ENCODE results near the gene PUS10. TPM values are rescaled to one million over a fixed set of nuclear protein-coding genes. Genes with fewer than 3 reads are reported as not detected.

PUS10 gene
- total RNA-seq, 1 experiment from 2014 or later = 5.6 TPM

DNA sequence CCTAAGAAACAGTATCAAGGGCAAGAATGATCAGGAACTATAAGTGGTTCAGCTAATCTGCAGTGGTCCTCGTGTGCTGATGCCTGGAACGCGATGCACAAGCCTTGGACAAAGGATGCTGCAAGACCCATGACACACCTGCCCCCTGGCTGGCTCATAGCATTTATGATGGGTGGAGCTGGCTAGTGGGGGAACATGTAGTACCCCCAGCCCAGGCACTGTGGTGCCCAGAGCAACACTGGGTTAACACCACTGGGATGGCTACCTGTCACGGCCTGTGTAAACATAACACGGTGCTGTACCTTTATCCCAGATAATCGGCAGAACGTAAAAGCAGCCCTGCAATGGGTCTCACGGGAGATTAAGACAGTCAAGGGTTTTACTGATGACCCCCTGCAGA is 60.8 kb downstream of the PUS10 start:
- no TSS peak for BruUV-seq (replicated peaks)
- no peaks in the 10 kb centered on the region for H3K27me3 ChIP-seq (ENCODE audit: insufficient read depth, low read length)
- H3K36me3 ChIP-seq (ENCODE audit: control insufficient read depth in 1 of 2, insufficient read depth in 2 of 2, low read length in 2 of 2) = no peaks in the 10 kb centered on the region
- ChIA-PET POLR2A (no interaction called here), CTCF (no interaction called here), RAD21 (ENCODE audit: low non-redundant PET in 1 of 2, low total read pairs in 2 of 2, uncharacterized antibody in 2 of 2, unreplicated experiment in 2 of 2) (no interaction called here)
- intact Hi-C loops (cut with micrococcal nuclease) = no loop called here
- H2AFZ ChIP-seq (ENCODE audit: low read depth, low read length, poor library complexity, severe bottlenecking) = no peak overlapping the region
- H3K79me2 ChIP-seq (ENCODE audit: insufficient read depth, low read length) = no peaks in the 10 kb centered on the region
- no peaks in the 10 kb centered on the region for H3K9me3 ChIP-seq (ENCODE audit: control insufficient read depth in 1 of 2, insufficient read depth in 1 of 2, low read depth in 1 of 2, low read length in 2 of 2)
- H3K4me3 ChIP-seq (replicated peaks in 1 of 2; ENCODE audit: low read depth in 1 of 2, low read length in 2 of 2) = no peak overlapping the region
- H3K9ac ChIP-seq (ENCODE audit: low read length) = no peak overlapping the region
- TF ChIP-seq POLR2A (IDR thresholded peaks at IDR 0.05; ENCODE audit: borderline replicate concordance, extremely low read depth, insufficient read depth, insufficient read length) = no peak
- H3K27ac ChIP-seq (ENCODE audit: low read depth, low read length) = no peak overlapping the region
- H4K20me1 ChIP-seq (ENCODE audit: insufficient read depth) = no peaks in the 10 kb centered on the region
- no peak overlapping the region for H3K4me2 ChIP-seq (ENCODE audit: low read length)
- ATAC-seq (no peak), DNase-seq (ENCODE audit: low read depth, low spot score) (no peak)
- peaks cover 0 to 3% of the 10 kb centered on the region in 2 experiments; a peak in 1 of 4 replicates for H3K4me1 ChIP-seq (ENCODE audit: control insufficient read depth in 1 of 2, insufficient read depth in 2 of 2, low read length in 2 of 2)
- H3K9me2 ChIP-seq (ENCODE audit: insufficient read depth) = no peaks in the 10 kb centered on the region

GRCh38 chr2:60954139-60954538 is 63.9 kb downstream of the PUS10 start:
- no peaks in the 10 kb centered on the region for H3K9me3 ChIP-seq (ENCODE audit: control insufficient read depth in 1 of 2, insufficient read depth in 1 of 2, low read depth in 1 of 2, low read length in 2 of 2)
- no peak for ATAC-seq

More at GRCh38 chr2:60954139-60954538, 63.9 kb downstream of the PUS10 start:
- TF ChIP-seq JUND (IDR thresholded peaks at IDR 0.05) = no peak
- no peak for TF ChIP-seq REST (IDR thresholded peaks at IDR 0.05; ENCODE audit: low read depth)
- TF ChIP-seq YY1 (IDR thresholded peaks at IDR 0.05; ENCODE audit: extremely low read depth, insufficient replicate concordance, low read depth, low read length) = no peak
- TF ChIP-seq ZFX (IDR thresholded peaks at IDR 0.05) = no peak
- no peak for TF ChIP-seq ZBTB33 (IDR thresholded peaks at IDR 0.05; ENCODE audit: extremely low read depth, insufficient replicate concordance, low read length)
- TF ChIP-seq FOSL1 (IDR thresholded peaks at IDR 0.05; ENCODE audit: low read depth) = no peak
- TF ChIP-seq POLR2A (IDR thresholded peaks at IDR 0.05; ENCODE audit: borderline replicate concordance, extremely low read depth, insufficient read depth, insufficient read length) = no peak
- TF ChIP-seq CEBPB (IDR thresholded peaks at IDR 0.05; ENCODE audit: low read depth) = no peak
- TF ChIP-seq, protein P1, sequence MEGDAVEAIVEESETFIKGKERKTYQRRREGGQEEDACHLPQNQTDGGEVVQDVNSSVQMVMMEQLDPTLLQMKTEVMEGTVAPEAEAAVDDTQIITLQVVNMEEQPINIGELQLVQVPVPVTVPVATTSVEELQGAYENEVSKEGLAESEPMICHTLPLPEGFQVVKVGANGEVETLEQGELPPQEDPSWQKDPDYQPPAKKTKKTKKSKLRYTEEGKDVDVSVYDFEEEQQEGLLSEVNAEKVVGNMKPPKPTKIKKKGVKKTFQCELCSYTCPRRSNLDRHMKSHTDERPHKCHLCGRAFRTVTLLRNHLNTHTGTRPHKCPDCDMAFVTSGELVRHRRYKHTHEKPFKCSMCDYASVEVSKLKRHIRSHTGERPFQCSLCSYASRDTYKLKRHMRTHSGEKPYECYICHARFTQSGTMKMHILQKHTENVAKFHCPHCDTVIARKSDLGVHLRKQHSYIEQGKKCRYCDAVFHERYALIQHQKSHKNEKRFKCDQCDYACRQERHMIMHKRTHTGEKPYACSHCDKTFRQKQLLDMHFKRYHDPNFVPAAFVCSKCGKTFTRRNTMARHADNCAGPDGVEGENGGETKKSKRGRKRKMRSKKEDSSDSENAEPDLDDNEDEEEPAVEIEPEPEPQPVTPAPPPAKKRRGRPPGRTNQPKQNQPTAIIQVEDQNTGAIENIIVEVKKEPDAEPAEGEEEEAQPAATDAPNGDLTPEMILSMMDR (IDR thresholded peaks at IDR 0.05 in 2 of 3, conservative IDR thresholded peaks at IDR 0.05 in 1 of 3; ENCODE audit: borderline replicate concordance in 1 of 3, insufficient read depth in 1 of 3, low read depth in 2 of 3, low read length in 2 of 3) = no peak
- TF ChIP-seq POLR2AphosphoS5 (IDR thresholded peaks at IDR 0.05; ENCODE audit: low read depth, low read length) = no peak
- TF ChIP-seq RAD21 (IDR thresholded peaks at IDR 0.05; ENCODE audit: low read depth) = no peak
- TF ChIP-seq EZH2 (IDR thresholded peaks at IDR 0.05) = no peak
- TF ChIP-seq, protein P2, sequence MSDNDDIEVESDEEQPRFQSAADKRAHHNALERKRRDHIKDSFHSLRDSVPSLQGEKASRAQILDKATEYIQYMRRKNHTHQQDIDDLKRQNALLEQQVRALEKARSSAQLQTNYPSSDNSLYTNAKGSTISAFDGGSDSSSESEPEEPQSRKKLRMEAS (IDR thresholded peaks at IDR 0.05) = no peak
- Histone ChIP-seq H3K27me3 (ENCODE audit: insufficient read depth, low read length) (no peaks in the 10 kb centered on the region), H3K79me2 (ENCODE audit: insufficient read depth, low read length) (no peaks in the 10 kb centered on the region), H3K4me1 (ENCODE audit: control insufficient read depth in 1 of 2, insufficient read depth in 2 of 2, low read length in 2 of 2) (peaks cover 0 to 6% of the 10 kb centered on the region in 2 experiments; a peak in 2 of 4 replicates), H3K36me3 (ENCODE audit: control insufficient read depth in 1 of 2, insufficient read depth in 2 of 2, low read length in 2 of 2) (no peaks in the 10 kb centered on the region), H4K20me1 (ENCODE audit: insufficient read depth) (no peaks in the 10 kb centered on the region), H3K4me3 (replicated peaks in 1 of 2; ENCODE audit: low read depth in 1 of 2, low read length in 2 of 2) (no peak overlapping the region), H3K9me2 (ENCODE audit: insufficient read depth) (no peaks in the 10 kb centered on the region), H3K27ac (ENCODE audit: low read depth, low read length) (no peak overlapping the region), H3K9ac (ENCODE audit: low read length) (no peak overlapping the region), H3K4me2 (ENCODE audit: low read length) (no peak overlapping the region), H2AFZ (ENCODE audit: low read depth, low read length, poor library complexity, severe bottlenecking) (no peak overlapping the region)
- no TSS peak for BruUV-seq (replicated peaks)
- ChIA-PET CTCF (no interaction called here), POLR2A (no interaction called here), RAD21 (ENCODE audit: low non-redundant PET in 1 of 2, low total read pairs in 2 of 2, uncharacterized antibody in 2 of 2, unreplicated experiment in 2 of 2) (no interaction called here)
- no peak for DNase-seq (ENCODE audit: low read depth, low spot score)
- intact Hi-C loops (cut with micrococcal nuclease) = no loop called here

Data from HCT116 (cell line).